Neural progenitor cell (in vitro differentiated cells): ENCODE data around the gene RTKN2.

Experiments
- CTCF ChIP-seq: fragments of 200-600 bp; sonication (generic); IDR thresholded peaks from 2 replicates; pipeline ENCODE4 v1.5.1; 2017; ENCODE audit warnings: antibody characterized with exemption, mild to moderate bottlenecking
- EZH2phosphoT487 ChIP-seq: fragments of 200-600 bp; sonication (generic); IDR thresholded peaks from 2 replicates; pipeline ENCODE4 v1.6.1; 2017; ENCODE audit warnings: antibody characterized with exemption

GRCh38 chr10:62224606-62225005 is 44.0 kb downstream of the RTKN2 start:
- no peak for TF ChIP-seq CTCF
- TF ChIP-seq EZH2phosphoT487: no peak
